Adrenal gland (tissue), 5 donors: ENCODE results near the gene MAPK4.
"Not testable (repeated sequence)": the region's sequence is repeated elsewhere in the genome, so short reads cannot be mapped to it uniquely, and the experiment has no call there.

ENCODE experiments used
- POLR2A ChIP-seq, 2 donors: fragments of 450-650 bp; IDR thresholded peaks; one replicate each; pipeline ENCODE4 v1.6.1; 2017; ENCODE audit warnings: antibody characterized with exemption in 2 of 2, mild to moderate bottlenecking in 2 of 2, moderate library complexity in 1 of 2
- TF ChIP-seq, protein P1 (sequence below), 6 experiments: fragments of 450-650 bp in 4 of 6; fragments of 200-600 bp in 2 of 6; sonication (generic) in 1 of 6; IDR thresholded peaks; 1 replicate in 5 of 6; 2 replicates in 1 of 6; pipeline versions ENCODE4 v1.5.1 to v1.8.0; 2016 to 2021; ENCODE audit warnings: antibody characterized with exemption in 6 of 6, mild to moderate bottlenecking in 2 of 6, moderate library complexity in 1 of 6
- donor health status: DM: no; HTN: no; CAD: no.

GRCh38 chr18:50779021-50779420, 219.1 kb downstream of the MAPK4 start:
- TF ChIP-seq, protein P1, sequence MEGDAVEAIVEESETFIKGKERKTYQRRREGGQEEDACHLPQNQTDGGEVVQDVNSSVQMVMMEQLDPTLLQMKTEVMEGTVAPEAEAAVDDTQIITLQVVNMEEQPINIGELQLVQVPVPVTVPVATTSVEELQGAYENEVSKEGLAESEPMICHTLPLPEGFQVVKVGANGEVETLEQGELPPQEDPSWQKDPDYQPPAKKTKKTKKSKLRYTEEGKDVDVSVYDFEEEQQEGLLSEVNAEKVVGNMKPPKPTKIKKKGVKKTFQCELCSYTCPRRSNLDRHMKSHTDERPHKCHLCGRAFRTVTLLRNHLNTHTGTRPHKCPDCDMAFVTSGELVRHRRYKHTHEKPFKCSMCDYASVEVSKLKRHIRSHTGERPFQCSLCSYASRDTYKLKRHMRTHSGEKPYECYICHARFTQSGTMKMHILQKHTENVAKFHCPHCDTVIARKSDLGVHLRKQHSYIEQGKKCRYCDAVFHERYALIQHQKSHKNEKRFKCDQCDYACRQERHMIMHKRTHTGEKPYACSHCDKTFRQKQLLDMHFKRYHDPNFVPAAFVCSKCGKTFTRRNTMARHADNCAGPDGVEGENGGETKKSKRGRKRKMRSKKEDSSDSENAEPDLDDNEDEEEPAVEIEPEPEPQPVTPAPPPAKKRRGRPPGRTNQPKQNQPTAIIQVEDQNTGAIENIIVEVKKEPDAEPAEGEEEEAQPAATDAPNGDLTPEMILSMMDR (IDR thresholded peaks at IDR 0.05): not testable (repeated sequence)
- TF ChIP-seq POLR2A (IDR thresholded peaks at IDR 0.05): not testable (repeated sequence)
